GM04503 (cell line): ENCODE data around the gene SIX5.

Source experiments
- DNase-seq: peaks from one replicate; pipeline ENCODE4 v3.0.0-alpha.2; 2012; ENCODE audit warnings: low read depth

SIX5 gene

GRCh38 chr19:45773384-45773783 is 4.3 kb upstream of the SIX5 start:
- DNase-seq, result no peak

DNA sequence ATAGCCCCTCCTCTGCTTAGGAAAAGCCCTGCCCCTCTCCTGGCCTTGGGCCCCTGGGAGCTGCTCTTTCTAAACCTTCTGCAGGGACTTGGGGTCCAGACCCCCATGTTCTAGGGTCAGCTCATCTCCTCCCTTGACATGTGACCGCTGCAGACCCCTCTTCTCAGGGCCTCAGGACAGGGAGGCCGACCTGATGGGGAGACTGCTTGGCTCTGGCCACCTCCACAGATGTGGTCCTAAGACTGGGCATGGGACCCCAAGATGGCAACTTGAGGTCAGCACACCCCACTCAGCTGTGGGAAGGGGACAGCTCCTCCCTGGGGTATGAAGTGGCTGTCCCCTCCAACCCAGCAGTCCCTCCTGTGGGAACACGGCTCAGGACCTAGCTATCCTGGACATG is 3.9 kb upstream of the SIX5 start:
- DNase-seq, result no peak

- DNase-seq, result no peak
Measured at GRCh38 chr19:45772130-45772840, 3.2 kb upstream of the SIX5 start.

- DNase-seq, result no peak
Measured at GRCh38 chr19:45771311-45771933, 2.4 kb upstream of the SIX5 start.

DNA sequence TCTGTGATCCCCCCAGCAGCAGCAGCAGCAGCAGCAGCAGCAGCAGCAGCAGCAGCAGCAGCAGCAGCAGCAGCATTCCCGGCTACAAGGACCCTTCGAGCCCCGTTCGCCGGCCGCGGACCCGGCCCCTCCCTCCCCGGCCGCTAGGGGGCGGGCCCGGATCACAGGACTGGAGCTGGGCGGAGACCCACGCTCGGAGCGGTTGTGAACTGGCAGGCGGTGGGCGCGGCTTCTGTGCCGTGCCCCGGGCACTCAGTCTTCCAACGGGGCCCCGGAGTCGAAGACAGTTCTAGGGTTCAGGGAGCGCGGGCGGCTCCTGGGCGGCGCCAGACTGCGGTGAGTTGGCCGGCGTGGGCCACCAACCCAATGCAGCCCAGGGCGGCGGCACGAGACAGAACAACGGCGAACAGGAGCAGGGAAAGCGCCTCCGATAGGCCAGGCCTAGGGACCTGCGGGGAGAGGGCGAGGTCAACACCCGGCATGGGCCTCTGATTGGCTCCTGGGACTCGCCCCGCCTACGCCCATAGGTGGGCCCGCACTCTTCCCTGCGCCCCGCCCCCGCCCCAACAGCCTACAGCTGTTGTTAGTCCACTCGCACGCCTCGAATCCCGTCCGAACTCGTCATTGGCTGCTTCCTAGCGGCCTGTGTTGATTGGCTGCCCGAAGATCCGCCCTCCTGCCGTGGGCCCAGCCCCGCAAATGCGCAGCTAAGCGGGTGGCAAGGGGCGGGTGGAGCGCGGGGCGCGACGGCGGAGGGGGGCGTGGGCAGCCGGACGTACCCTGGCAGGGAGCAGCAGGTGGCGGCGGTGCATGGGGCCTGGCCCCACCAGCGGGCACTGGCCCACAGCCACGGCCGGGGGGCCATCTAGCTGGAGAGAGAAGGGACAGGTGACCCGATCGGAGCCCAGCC is 1.4 kb upstream of the SIX5 start:
- peak; percentile 85 for DNase-seq

DNA sequence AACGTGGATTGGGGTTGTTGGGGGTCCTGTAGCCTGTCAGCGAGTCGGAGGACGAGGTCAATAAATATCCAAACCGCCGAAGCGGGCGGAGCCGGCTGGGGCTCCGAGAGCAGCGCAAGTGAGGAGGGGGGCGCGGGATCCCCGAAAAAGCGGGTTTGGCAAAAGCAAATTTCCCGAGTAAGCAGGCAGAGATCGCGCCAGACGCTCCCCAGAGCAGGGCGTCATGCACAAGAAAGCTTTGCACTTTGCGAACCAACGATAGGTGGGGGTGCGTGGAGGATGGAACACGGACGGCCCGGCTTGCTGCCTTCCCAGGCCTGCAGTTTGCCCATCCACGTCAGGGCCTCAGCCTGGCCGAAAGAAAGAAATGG is 754 bp upstream of the SIX5 start:
- DNase-seq, result no peak

- no peak for DNase-seq
Measured at GRCh38 chr19:45768655-45768983, 433 bp downstream of the SIX5 start.

GRCh38 chr19:45767881-45768654 is 984 bp downstream of the SIX5 start:
- DNase-seq, result no peak

- peak; percentile 41 for DNase-seq
Measured at GRCh38 chr19:45767410-45767880, 1.6 kb downstream of the SIX5 start.

DNA sequence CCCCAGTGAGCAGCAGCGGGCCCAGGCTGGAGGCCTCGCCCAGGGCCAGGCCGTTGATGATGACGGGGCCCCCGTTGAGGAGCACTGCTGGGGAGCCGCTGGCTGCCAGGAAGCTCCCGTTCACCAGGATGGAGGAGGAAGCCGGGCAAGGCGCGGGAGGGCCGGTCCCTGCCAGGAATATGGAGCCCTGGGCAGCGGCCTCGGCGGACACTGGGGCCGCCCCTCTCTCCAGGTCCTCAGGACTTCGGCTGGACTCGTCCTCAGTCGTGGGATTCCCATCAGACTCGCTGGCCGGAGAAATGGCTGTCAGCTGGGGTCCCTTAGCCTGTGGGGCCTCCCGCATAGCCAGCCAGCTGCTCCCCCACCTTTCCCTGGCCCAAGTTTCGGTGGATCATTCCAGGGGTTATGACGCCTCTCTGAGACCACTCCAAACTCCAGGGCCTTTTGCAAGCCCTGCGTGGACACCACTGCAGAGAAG is 2.1 kb downstream of the SIX5 start:
- DNase-seq, result no peak

DNA sequence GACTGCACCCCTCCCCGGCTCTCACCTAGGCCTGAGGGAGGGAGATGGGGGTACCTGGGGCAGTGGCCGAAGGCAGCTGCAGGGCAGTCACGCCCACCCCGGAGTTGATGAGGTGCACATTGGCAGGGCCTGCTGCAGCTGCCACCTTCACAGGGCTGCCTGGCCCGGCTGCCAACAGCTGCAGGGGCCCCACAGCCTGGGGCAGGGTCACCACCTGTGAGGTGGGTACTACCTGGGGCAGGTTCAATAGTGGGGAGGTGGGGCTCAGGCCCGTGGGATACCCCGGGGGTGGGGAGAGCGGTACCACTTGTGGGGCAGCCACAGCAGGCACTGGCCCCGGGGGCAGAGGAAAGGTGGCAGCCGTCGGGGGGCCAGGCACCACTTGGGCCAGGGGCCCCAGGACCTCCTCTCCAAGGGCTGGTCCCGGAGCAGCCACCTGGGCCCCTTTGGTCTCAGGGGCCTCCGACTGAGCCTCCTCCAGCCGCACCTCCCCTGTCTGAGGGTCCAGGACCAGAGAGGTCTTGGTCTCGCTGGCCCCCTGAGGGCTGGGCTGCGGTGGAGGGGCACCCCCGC is 2.7 kb downstream of the SIX5 start:
- DNase-seq, result no peak

GRCh38 chr19:45765702-45766295 is 3.3 kb downstream of the SIX5 start:
- DNase-seq, result no peak

GRCh38 chr19:45764945-45765701 is 3.9 kb downstream of the SIX5 start:
- DNase-seq, result no peak

DNA sequence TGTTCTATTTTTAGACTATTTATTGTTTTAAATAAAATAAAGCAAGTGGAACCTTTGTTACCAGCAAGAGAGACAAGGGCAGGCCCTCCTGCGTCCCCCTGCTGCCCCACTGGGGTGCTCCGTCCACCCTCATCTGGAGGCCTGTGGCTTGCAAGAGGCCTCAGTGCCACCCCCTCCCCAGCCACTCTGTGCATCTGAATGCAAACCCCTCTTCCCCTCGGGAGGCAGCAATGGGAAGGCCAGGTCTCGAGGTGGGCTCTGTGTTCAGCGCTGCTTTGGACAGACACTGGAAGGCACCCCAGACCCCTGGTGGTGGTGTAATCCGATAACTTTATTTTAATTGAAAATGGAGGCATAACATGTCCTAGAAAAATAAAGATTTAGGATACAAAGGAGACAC is 4.6 kb downstream of the SIX5 start:
- DNase-seq, result no peak

DNA sequence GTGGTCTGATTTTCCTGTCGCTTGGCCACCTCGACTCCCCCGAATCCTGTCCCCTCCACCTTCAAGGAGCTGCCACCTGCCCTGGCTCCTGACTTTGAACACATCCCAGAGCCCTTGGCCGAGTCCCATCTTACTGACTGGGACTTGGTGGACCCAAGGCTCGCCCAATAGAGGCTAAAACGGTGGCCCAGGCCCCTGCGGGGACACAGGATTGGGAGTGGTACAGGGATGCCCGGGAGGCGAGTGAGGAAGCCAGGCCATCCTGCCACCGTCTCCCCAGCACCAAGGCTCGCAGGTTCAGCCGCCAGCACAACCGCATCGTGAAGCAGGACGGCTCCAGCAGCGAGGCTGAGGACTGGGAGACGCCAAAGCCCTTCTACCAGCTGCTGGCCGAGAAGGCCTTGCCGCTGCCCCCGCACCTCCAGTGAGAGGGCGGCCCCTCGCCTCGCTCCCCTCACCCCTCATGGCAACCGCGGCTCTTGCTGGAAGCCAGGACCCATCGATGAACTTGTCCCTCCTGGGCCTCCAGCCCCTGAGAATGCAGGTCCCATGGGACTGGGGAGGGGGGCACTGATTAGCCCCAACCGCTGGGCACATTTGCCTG is 5.3 kb downstream of the SIX5 start:
- no peak for DNase-seq

GRCh38 chr19:45762870-45763631 is 6.0 kb downstream of the SIX5 start:
- DNase-seq, result no peak

DNA sequence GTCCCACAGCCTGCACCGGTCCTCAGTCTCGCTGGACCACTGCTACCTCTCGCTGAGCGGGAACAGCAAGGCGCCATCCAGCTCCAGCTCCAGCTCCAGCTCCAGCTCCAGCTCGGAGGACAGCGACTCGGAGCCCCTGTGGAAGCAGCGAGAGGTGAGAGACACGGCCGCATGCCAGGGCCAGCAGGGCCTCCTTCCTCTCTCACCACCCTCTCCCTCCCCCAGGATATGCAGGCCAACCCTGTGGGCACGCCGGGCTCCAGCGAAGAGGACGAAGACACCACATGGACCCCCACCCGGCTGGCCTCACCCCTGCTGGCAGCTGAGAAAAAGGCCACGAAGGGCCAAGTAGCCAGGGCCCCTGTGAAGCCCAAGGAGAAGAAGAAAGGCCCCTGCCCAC is 7.3 kb downstream of the SIX5 start:
- no peak for DNase-seq

GRCh38 chr19:45758921-45759320 is 10.1 kb downstream of the SIX5 start:
- no peak for DNase-seq

DNA sequence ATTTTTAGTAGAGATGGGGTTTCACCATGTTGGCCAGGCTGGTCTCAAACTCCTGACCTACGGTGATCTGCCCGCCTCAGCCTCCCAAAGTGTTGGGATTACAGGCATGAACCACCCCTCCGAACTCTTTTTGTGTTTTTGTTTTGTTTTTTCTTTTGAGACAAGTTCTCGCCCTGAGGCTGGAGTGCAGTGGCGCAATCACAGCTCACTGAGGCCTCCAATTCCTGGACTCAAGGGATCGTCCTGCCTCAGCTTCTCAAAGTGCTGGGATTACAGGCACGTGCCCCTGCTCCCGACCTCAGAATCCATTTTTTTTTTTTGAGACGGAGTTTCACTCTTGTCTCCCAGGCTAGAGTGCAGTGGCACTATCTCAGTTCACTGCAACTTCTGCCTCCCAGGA is 11.4 kb downstream of the SIX5 start:
- no peak for DNase-seq
